Measurements from ENCODE around the gene AFG1L.

DNA sequence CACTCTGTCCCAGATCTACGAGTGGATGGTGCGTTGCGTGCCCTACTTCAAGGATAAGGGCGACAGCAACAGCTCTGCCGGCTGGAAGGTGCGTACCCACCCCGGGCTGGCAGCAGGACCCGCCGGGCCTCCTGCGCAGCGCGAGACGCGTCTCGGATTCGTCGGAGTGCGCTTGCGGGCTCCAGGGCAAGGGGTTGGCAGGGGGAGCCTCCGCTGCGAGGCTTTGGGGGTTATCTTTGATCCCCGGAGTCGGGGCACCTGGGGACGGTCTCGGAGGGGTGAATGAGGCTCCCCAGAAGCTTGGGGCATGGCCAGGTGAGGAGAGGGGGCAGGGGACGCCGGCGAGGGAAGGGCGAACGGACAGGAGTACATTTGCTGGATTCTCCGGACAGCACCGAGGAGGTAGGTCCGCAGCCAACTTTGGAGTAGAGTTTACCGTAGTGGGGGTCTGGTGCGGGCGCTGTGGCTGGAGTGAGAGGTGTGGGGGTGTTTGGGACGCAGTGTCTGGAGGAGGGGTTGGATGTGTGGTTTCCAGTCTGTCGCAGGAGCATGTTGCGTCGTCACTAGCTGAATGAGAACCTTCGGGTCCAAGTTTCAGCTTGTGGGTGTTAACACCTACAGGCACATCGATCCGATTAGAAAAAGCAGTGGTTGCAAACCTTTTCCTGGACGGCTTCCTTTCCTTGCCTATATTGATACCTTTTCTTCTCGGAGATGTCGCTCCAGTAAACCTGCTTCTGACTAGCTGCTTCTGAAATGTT is 267.1 kb downstream of the AFG1L start:
- TF ChIP-seq, protein P1, sequence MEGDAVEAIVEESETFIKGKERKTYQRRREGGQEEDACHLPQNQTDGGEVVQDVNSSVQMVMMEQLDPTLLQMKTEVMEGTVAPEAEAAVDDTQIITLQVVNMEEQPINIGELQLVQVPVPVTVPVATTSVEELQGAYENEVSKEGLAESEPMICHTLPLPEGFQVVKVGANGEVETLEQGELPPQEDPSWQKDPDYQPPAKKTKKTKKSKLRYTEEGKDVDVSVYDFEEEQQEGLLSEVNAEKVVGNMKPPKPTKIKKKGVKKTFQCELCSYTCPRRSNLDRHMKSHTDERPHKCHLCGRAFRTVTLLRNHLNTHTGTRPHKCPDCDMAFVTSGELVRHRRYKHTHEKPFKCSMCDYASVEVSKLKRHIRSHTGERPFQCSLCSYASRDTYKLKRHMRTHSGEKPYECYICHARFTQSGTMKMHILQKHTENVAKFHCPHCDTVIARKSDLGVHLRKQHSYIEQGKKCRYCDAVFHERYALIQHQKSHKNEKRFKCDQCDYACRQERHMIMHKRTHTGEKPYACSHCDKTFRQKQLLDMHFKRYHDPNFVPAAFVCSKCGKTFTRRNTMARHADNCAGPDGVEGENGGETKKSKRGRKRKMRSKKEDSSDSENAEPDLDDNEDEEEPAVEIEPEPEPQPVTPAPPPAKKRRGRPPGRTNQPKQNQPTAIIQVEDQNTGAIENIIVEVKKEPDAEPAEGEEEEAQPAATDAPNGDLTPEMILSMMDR (IDR thresholded peaks at IDR 0.05): no peak
- TF ChIP-seq POLR2AphosphoS5 (IDR thresholded peaks at IDR 0.05) (no peak), POLR2A (IDR thresholded peaks at IDR 0.05) (no peak), EP300 (IDR thresholded peaks at IDR 0.05) (no peak)
